CD14-positive monocyte (primary cell): ENCODE results near the gene RAX2. TPM values are rescaled to one million over a fixed set of nuclear protein-coding genes. Genes with fewer than 3 reads are reported as not detected.

ENCODE experiments used
- DNase-seq, 3 donors: peaks; one replicate each; pipeline ENCODE4 v3.0.0-alpha.2; 2011 to 2022
- H2AFZ ChIP-seq: 2 replicates; pipeline ENCODE4 v1.6.0; 2012; ENCODE audit warnings: mild to moderate bottlenecking, low read depth, low read length, inconsistent platforms; ENCODE audit not compliant: insufficient read depth, poor library complexity, severe bottlenecking
- H3K27ac ChIP-seq, 2 donors: 1 replicate in 1 of 2; 2 replicates in 1 of 2; pipeline ENCODE4 v1.5.1; 2012 to 2013; ENCODE audit warnings: low read length in 2 of 2, control low read depth in 1 of 2, inconsistent platforms in 1 of 2, low read depth in 1 of 2, mild to moderate bottlenecking in 1 of 2
- H3K27me3 ChIP-seq, 2 donors: one replicate each; pipeline versions ENCODE4 v1.6.0 to v1.6.1; 2011 to 2013; ENCODE audit warnings: low read length in 2 of 2; ENCODE audit not compliant: control insufficient read depth in 2 of 2, insufficient read depth in 2 of 2
- H3K36me3 ChIP-seq, 2 donors: replicated peaks in 1 of 2; 1 replicate in 1 of 2; 2 replicates in 1 of 2; pipeline versions ENCODE4 v1.5.1 to v1.6.1; 2012 to 2013; ENCODE audit warnings: low read length in 2 of 2, control low read depth in 1 of 2, inconsistent platforms in 1 of 2, mild to moderate bottlenecking in 1 of 2; ENCODE audit not compliant: insufficient read depth in 2 of 2, control insufficient read depth in 1 of 2
- H3K4me1 ChIP-seq, 2 donors: 1 replicate in 1 of 2; 2 replicates in 1 of 2; pipeline versions ENCODE4 v1.5.1 to v1.6.1; 2012 to 2013; ENCODE audit warnings: low read length in 2 of 2, control low read depth in 1 of 2, inconsistent platforms in 1 of 2, mild to moderate bottlenecking in 1 of 2, moderate library complexity in 1 of 2; ENCODE audit not compliant: insufficient read depth in 2 of 2, control insufficient read depth in 1 of 2
- H3K4me2 ChIP-seq: replicated peaks from 2 replicates; pipeline ENCODE3; 2012; ENCODE audit warnings: low read length, moderate library complexity, mild to moderate bottlenecking; ENCODE audit not compliant: poor library complexity, severe bottlenecking; ENCODE audit errors: extremely low read depth
- H3K4me3 ChIP-seq, 3 experiments: fragments of 200-600 bp in 1 of 3; sonication (generic) in 1 of 3; replicated peaks in 1 of 3; 1 replicate in 2 of 3; 2 replicates in 1 of 3; pipeline ENCODE4 v1.5.1; 2011 to 2013; ENCODE audit warnings: low read length in 3 of 3, mild to moderate bottlenecking in 3 of 3, control low read depth in 2 of 3, low read depth in 2 of 3, inconsistent platforms in 1 of 3, moderate library complexity in 1 of 3
- H3K79me2 ChIP-seq: 2 replicates; pipeline ENCODE4 v1.6.0; 2012; ENCODE audit warnings: mild to moderate bottlenecking, control low read depth, inconsistent platforms, low read length, moderate library complexity; ENCODE audit not compliant: insufficient read depth
- H3K9ac ChIP-seq: 2 replicates; pipeline ENCODE4 v1.6.0; 2017; ENCODE audit warnings: low read length, mild to moderate bottlenecking; ENCODE audit not compliant: insufficient read depth, poor library complexity, severe bottlenecking
- H3K9me3 ChIP-seq, 2 donors: replicated peaks in 1 of 2; 1 replicate in 1 of 2; 2 replicates in 1 of 2; pipeline versions ENCODE4 v1.5.1 to v1.6.1; 2012 to 2013; ENCODE audit warnings: low read length in 2 of 2, control low read depth in 1 of 2; ENCODE audit not compliant: control insufficient read depth in 1 of 2, insufficient read depth in 1 of 2
- H4K20me1 ChIP-seq: 2 replicates; pipeline ENCODE4 v1.6.0; 2012; ENCODE audit warnings: mild to moderate bottlenecking, low read length, control low read depth, moderate library complexity; ENCODE audit not compliant: insufficient read depth
- H3K27ac Mint-ChIP-seq, 7 donors: one replicate each; pipeline ENCODE4 v1.8.0; 2020; ENCODE audit warnings: mild to moderate bottlenecking in 7 of 7, mixed read lengths in 7 of 7, moderate library complexity in 6 of 7, inconsistent platforms in 2 of 7
- H3K27me3 Mint-ChIP-seq, 3 donors: one replicate each; pipeline ENCODE4 v1.8.0; 2021 to 2022; ENCODE audit warnings: low read depth in 3 of 3, mild to moderate bottlenecking in 3 of 3, mixed read lengths in 3 of 3, moderate library complexity in 3 of 3, inconsistent platforms in 1 of 3
- H3K36me3 Mint-ChIP-seq, 2 donors: one replicate each; pipeline ENCODE4 v1.8.0; 2020; ENCODE audit warnings: mixed read lengths in 2 of 2, inconsistent platforms in 1 of 2, mild to moderate bottlenecking in 1 of 2
- H3K4me1 Mint-ChIP-seq: one replicate; pipeline ENCODE4 v1.8.0; 2020; ENCODE audit warnings: mild to moderate bottlenecking, mixed read lengths
- H3K4me3 Mint-ChIP-seq, 2 donors: one replicate each; pipeline ENCODE4 v1.8.0; 2020; ENCODE audit warnings: mild to moderate bottlenecking in 2 of 2, mixed read lengths in 2 of 2, moderate library complexity in 1 of 2
- H3K9me3 Mint-ChIP-seq, 7 donors: one replicate each; pipeline ENCODE4 v1.8.0; 2020 to 2022; ENCODE audit warnings: mixed read lengths in 7 of 7, mild to moderate bottlenecking in 6 of 7, moderate library complexity in 6 of 7, inconsistent platforms in 2 of 7
- CTCF ChIP-seq: fragments of 200-600 bp; IDR thresholded peaks from one replicate; pipeline ENCODE4 v1.8.0; 2022; ENCODE audit warnings: antibody characterized with exemption, mild to moderate bottlenecking
- WGBS: methylation state at CpG from one replicate; pipeline ENCODE4 v1.1.5; 2013; ENCODE audit warnings: missing lambda C conversion rate; ENCODE audit not compliant: insufficient coverage; 5-methylcytosine and 5-hydroxymethylcytosine counted together
- intact Hi-C, 2 donors: fragments of 100-400 bp; cut with micrococcal nuclease; formaldehyde crosslinking; loops; one replicate each; pipeline versions ENCODE4 v1.15.0 to v1.15.1; 2023
- polyA plus RNA-seq, 3 donors: library from polyadenylated mRNA; depleted of rRNA in 1 of 3; unstranded in 2 of 3; stranded (reverse) in 1 of 3; fragments of 300-500 nt in 2 of 3; fragments of >200 nt in 1 of 3; fragmentation: Illumina TruSeq in 2 of 3; gene quantifications; 1 replicate in 2 of 3; 2 replicates in 1 of 3; pipeline ENCODE4 v1.2.3, GENCODE V29; 2012 to 2021

RAX2 gene
- polyA plus RNA-seq, 3 donors: not detected

- Histone ChIP-seq H3K36me3 (no peaks in the 10 kb centered on the region), H3K9me3 (peaks cover 9 to 14% of the 10 kb centered on the region in 2 donors), H3K27ac (no peak overlapping the region), H3K4me3 (no peak overlapping the region), H3K79me2 (no peaks in the 10 kb centered on the region), H2AFZ (no peak overlapping the region), H3K4me1 (peaks cover 5 to 10% of the 10 kb centered on the region in 2 donors), H4K20me1 (no peaks in the 10 kb centered on the region), H3K9ac (no peak overlapping the region), H3K4me2 (no peak overlapping the region), H3K27me3 (peaks cover 29 to 46% of the 10 kb centered on the region in 2 donors)
- intact Hi-C loops: no loop called here
- TF ChIP-seq CTCF: no peak
- H3K27me3 Mint-ChIP-seq: peaks cover 46 to 75% (median 51%) of the 10 kb centered on the region in 3 donors
- H3K4me1 Mint-ChIP-seq: peaks cover 3% of the 10 kb centered on the region
- no CpG with 5 or more reads among the region's 5 CpGs for WGBS
- H3K4me3 Mint-ChIP-seq: peak overlapping the region in 1 of 2 donors; percentile 63
- H3K36me3 Mint-ChIP-seq: peaks cover 2 to 3% of the 10 kb centered on the region in 2 donors
- no peak for DNase-seq
- H3K27ac Mint-ChIP-seq: no peak overlapping the region
- H3K9me3 Mint-ChIP-seq: peaks cover 0 to 14% (median 11%) of the 10 kb centered on the region in 7 donors
Observed at GRCh38 chr19:3723110-3723488, 48.9 kb downstream of the RAX2 start.

DNA sequence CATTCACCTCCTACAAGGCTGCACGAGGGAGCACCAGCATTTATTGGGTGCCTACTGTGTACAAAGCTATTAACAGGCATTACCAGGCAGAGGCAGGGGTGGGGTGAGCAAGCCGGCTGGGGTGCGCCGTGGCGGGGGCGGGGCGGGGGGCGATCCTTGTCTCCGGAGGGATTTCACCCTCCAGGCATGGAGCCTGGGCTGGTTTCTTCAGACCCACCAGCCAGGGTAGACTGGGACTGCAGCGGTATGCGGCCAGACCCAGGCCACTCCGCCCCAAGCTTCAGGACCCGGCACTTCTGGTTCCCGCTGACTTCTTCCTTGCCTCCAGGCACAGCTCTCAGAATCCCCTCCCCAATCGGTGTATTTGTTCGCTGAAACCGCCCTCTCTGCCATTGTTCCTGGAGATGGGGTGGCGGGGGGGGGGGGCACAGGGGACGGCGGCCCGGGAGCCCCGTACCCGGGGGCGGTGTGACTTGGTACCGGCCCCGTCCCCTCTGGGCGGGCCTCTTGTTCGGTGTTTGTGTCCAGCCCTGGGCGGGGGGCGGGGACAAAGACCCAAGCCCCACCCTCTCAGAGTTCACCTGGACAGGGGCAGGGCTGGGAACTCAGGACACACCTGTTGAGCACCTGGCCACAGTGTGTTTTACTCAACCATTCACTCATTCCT lies 49.5 kb downstream of the RAX2 start:
- intact Hi-C loops: no loop called here
- Mint-ChIP-seq H3K9me3 (peaks cover 0 to 14% (median 11%) of the 10 kb centered on the region in 7 donors), H3K27ac (no peak overlapping the region), H3K27me3 (peaks cover 46 to 75% (median 54%) of the 10 kb centered on the region in 3 donors), H3K4me3 (peak overlapping the region in 1 of 2 donors; percentile 76), H3K36me3 (peaks cover 2 to 3% of the 10 kb centered on the region in 2 donors), H3K4me1 (peaks cover 3% of the 10 kb centered on the region)
- Histone ChIP-seq H3K4me3 (no peak overlapping the region), H3K4me2 (no peak overlapping the region), H3K4me1 (peaks cover 5 to 10% of the 10 kb centered on the region in 2 donors), H3K9ac (no peak overlapping the region), H4K20me1 (no peaks in the 10 kb centered on the region), H3K36me3 (no peaks in the 10 kb centered on the region), H3K79me2 (no peaks in the 10 kb centered on the region), H3K27ac (no peak overlapping the region), H3K9me3 (peaks cover 9 to 14% of the 10 kb centered on the region in 2 donors), H3K27me3 (peaks cover 29 to 46% of the 10 kb centered on the region in 2 donors), H2AFZ (no peak overlapping the region)
- DNase-seq: no peak
- WGBS: 16% methylated on average over 20 of the region's 30 CpGs
- TF ChIP-seq CTCF: no peak
